DLD1 (cell line): ENCODE results near the gene BSN.

Experiments
- in situ Hi-C: cut with HindIII; loops from 2 replicates; pipeline ENCODE4 v1.10.0; 2017; ENCODE audit warnings: low sequenced_read_pairs

Gene BSN

DNA sequence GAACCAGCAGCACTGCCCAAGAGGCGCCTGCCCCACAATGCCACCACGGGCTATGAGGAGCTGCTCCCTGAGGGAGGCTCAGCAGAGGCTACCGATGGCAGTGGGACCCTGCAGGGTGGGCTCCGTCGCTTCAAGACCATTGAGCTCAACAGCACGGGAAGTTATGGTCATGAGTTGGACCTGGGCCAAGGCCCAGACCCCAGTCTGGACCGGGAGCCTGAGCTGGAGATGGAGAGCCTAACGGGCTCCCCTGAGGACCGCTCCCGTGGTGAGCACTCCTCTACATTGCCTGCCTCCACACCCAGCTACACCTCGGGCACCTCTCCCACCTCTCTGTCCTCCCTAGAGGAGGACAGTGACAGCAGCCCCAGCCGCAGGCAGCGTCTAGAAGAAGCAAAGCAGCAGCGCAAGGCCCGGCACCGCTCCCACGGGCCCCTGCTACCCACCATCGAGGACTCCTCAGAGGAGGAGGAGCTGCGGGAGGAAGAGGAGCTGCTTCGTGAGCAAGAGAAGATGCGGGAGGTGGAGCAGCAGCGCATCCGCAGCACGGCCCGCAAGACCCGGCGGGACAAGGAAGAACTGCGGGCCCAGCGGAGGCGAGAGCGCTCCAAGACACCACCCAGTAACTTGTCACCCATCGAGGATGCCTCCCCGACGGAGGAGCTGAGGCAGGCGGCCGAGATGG is 98.1 kb downstream of the BSN start:
- in situ Hi-C loops = no loop called here

DNA sequence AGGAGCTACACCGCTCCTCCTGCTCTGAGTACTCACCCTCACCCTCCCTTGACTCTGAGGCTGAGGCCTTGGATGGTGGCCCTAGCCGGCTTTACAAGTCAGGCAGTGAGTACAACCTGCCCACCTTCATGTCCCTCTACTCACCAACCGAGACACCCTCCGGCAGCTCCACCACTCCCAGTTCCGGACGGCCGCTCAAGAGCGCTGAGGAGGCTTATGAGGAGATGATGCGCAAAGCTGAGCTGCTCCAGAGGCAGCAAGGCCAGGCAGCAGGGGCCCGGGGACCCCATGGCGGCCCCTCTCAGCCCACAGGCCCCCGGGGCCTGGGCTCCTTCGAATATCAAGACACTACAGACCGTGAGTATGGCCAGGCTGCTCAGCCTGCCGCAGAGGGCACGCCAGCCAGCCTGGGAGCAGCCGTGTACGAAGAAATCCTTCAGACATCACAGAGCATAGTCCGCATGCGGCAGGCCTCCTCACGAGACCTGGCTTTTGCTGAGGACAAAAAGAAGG is 98.7 kb downstream of the BSN start:
- in situ Hi-C loops = no loop called here

DNA sequence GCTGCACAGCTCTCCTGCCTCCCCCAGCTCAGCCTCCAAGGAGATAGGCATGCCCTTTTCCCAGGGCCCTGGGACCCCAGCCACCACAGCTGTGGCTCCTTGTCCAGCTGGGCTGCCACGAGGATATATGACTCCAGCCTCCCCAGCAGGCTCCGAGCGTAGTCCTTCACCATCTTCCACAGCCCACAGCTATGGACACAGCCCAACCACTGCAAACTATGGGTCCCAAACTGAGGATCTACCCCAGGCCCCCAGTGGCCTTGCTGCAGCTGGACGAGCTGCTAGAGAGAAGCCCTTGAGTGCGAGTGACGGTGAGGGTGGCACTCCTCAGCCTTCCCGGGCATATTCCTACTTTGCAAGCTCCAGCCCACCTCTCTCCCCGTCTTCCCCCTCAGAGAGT is 99.3 kb downstream of the BSN start:
- in situ Hi-C loops = no loop called here

DNA sequence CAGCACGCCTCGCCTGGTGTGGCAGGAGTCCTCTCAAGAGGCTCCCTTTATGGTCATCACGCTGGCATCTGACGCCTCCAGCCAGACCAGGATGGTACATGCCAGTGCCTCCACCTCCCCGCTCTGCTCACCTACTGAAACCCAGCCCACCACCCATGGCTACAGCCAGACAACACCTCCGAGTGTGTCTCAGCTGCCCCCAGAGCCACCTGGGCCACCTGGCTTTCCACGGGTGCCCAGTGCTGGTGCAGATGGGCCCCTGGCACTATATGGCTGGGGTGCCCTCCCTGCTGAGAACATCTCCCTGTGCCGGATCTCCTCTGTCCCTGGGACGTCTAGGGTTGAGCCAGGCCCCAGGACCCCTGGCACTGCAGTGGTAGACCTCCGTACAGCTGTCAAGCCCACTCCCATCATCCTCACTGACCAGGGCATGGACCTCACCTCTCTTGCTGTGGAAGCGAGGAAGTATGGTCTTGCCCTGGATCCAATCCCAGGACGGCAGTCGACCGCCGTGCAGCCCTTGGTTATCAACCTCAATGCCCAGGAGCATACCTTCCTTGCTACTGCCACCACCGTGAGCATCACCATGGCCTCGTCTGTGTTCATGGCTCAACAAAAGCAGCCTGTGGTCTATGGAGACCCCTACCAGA is 100.0 kb downstream of the BSN start:
- in situ Hi-C loops = no loop called here

DNA sequence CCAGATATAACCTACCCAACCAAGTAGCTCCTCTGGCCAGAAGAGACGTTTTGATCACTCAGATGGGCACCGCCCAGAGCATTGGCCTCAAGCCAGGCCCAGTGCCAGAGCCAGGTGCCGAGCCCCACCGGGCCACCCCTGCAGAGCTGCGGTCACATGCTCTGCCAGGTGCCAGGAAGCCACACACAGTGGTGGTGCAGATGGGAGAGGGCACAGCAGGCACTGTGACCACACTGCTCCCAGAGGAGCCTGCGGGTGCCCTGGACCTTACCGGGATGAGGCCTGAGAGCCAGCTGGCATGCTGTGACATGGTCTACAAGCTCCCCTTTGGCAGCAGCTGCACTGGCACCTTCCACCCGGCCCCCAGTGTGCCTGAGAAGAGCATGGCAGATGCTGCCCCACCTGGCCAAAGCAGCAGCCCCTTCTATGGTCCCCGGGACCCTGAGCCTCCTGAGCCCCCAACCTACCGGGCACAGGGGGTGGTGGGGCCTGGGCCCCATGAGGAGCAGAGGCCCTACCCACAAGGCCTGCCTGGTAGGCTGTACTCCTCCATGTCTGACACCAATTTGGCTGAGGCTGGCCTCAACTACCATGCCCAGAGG is 100.8 kb downstream of the BSN start:
- in situ Hi-C loops = no loop called here

DNA sequence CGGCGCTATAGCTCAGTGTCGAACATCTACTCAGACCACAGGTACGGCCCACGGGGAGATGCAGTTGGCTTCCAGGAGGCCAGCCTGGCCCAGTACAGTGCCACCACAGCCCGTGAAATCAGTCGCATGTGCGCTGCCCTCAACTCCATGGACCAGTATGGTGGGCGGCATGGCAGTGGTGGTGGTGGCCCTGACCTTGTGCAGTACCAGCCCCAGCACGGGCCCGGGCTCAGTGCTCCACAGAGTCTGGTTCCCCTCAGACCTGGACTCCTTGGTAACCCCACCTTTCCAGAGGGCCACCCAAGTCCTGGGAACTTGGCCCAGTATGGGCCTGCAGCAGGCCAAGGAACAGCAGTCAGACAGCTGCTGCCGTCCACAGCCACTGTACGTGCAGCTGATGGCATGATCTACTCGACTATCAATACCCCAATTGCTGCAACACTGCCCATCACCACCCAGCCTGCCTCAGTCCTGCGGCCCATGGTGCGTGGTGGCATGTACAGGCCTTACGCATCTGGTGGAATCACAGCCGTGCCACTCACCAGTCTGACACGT is 101.5 kb downstream of the BSN start:
- in situ Hi-C loops = no loop called here

DNA sequence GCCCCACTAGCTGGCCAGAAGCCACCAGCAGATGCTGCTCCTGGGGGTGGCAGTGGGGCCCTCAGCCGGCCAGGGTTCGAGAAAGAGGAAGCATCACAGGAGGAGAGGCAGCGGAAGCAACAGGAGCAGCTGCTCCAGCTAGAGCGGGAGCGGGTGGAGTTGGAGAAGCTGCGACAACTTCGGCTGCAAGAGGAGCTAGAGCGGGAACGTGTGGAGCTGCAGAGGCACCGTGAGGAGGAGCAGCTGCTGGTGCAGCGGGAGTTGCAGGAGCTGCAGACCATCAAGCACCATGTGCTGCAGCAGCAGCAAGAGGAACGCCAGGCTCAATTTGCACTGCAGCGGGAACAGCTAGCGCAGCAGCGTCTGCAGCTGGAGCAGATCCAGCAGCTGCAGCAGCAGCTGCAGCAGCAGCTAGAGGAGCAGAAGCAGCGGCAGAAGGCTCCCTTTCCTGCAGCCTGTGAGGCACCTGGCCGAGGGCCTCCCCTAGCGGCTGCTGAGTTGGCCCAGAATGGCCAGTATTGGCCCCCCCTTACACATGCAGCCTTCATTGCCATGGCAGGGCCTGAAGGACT is 102.3 kb downstream of the BSN start:
- in situ Hi-C loops = no loop called here

DNA sequence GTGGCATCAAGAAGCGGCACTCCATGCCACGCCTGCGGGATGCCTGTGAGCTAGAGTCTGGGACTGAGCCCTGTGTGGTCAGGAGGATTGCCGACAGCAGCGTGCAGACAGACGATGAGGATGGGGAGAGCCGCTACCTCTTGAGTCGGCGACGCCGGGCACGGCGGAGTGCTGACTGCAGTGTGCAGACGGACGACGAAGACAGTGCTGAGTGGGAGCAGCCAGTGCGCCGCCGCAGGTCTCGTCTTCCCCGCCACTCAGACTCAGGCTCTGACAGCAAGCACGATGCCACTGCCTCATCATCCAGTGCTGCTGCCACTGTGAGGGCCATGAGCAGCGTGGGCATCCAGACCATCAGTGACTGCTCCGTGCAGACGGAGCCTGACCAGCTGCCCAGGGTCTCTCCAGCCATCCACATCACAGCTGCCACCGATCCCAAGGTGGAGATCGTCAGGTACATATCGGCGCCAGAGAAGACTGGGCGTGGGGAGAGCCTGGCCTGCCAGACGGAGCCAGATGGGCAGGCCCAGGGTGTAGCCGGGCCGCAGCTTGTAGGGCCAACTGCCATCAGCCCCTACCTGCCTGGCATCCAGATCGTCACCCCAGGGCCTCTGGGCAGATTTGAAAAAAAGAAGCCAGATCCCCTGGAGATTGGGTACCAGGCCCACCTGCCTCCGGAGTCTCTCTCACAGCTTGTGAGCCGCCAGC is 103.1 kb downstream of the BSN start:
- in situ Hi-C loops = no loop called here

DNA sequence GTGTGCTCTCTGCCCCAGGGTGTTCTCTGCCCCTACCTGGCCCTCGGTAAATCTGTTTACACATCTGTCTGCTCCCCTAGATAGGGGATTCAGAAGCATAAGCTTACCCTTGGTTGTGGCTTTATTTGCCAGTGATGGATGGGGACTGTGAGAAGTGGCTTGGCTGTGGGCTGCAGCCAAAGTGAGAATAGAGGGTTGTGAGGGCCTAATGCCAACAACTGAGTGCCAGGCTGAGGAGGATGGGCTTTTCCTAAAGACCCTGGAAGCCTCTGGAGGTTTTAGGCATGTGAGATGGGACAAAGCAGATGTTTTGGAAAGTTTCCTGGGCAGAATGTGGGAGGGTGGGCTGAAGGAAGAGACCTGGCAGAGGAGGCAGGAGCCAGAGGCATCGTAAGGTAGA is 104.4 kb downstream of the BSN start:
- in situ Hi-C loops = no loop called here

DNA sequence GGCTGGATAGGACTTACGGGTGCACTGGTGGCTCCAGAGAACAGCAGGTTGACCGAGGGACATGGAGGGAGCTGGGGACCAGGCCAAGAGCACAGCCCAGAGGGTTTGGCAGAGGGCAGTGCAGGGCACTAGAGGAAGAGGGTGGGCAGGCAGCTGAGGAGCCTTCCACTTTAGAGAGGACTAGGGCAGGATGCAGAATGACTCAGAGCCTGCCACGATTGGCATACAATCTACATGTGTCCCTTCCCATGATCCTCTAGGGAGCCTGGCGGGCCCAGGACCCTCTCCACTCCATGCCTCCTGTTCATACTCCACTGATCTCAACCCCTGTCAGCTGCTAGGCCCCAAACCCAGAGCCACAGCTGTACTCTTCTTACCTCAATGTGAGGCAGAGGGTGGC is 105.5 kb downstream of the BSN start:
- in situ Hi-C loops = no loop called here

DNA sequence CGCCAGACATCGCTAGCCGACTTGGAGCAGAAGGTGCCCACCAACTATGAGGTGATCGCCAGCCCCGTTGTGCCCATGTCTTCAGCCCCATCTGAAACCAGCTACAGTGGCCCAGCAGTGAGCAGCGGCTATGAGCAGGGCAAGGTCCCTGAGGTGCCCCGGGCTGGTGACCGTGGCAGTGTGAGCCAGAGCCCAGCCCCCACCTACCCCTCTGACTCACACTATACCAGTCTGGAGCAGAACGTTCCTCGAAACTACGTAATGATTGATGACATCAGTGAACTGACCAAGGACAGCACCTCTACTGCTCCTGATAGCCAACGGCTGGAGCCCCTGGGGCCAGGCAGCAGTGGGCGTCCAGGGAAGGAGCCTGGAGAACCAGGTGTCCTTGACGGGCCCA is 107.0 kb downstream of the BSN start:
- in situ Hi-C loops = no loop called here

DNA sequence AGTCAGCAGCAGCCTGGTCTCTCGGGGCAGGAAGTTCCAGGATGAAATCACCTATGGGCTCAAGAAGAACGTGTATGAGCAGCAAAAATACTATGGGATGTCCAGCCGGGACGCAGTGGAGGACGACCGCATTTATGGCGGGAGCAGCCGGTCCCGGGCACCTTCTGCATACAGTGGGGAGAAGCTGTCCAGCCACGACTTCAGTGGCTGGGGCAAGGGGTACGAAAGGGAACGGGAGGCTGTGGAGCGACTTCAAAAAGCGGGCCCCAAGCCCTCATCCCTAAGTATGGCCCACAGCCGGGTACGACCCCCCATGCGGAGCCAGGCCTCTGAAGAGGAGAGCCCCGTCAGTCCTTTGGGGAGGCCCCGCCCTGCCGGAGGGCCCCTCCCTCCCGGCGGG is 107.7 kb downstream of the BSN start:
- in situ Hi-C loops = no loop called here

DNA sequence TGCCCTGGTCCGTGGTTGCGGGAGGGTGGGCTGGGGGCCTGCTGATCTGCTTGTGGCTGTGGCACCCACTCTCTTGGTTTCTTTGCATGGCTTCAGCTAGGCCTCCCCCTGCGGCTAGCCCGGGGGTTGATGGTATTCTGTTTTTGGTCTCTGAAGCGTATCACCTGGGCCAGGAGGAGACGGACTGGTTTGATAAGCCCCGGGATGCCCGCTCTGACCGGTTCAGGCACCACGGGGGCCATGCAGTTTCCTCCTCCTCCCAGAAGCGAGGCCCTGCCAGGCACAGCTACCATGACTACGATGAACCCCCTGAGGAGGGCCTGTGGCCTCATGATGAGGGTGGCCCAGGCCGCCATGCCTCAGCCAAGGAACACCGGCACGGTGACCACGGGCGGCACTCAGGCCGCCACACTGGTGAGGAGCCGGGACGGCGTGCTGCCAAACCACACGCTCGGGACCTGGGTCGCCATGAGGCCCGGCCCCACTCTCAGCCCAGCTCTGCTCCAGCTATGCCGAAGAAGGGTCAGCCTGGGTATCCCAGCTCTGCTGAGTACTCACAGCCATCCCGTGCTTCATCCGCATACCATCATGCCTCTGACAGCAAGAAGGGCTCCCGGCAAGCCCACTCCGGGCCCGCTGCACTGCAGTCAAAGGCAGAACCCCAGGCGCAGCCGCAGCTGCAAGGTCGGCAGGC is 108.6 kb downstream of the BSN start:
- in situ Hi-C loops = no loop called here

DNA sequence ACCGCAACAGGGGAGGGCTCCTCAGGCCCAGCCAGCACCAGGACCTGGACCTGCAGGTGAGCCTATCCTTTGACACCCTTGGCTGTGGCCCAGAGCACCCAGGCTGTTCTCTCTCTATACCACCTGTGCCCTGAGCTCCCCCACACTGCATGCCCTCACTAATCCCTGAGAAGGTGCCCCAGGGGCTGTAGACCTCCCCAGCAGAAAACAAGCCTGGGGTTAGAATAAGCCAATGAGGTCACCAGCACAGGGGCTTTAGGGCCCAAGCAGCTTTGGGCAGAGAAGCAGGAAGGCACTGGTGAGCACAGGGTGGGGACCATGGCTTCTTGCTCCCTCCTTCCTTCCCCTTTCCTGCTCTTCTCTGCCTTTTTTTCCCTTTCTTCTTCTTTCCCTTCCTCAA is 109.6 kb downstream of the BSN start:
- in situ Hi-C loops = no loop called here

DNA sequence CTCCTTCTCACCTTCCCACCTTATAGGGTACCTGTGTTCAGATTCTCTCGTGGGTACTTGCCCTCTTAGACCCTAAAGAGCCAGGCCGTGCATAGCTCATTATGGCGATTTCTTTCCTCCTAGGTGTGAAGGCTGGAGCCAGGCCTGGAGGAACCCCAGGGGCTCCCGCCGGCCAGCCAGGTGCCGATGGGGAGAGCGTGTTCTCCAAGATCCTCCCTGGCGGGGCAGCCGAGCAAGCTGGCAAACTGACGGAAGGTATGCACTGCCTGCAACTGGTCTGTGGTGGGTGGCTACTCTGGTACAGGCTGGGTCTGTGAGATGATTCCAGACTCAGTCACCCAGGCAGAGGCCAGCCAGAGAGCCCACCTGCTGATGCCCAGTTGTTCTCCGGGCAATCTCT is 110.0 kb downstream of the BSN start:
- in situ Hi-C loops = no loop called here

DNA sequence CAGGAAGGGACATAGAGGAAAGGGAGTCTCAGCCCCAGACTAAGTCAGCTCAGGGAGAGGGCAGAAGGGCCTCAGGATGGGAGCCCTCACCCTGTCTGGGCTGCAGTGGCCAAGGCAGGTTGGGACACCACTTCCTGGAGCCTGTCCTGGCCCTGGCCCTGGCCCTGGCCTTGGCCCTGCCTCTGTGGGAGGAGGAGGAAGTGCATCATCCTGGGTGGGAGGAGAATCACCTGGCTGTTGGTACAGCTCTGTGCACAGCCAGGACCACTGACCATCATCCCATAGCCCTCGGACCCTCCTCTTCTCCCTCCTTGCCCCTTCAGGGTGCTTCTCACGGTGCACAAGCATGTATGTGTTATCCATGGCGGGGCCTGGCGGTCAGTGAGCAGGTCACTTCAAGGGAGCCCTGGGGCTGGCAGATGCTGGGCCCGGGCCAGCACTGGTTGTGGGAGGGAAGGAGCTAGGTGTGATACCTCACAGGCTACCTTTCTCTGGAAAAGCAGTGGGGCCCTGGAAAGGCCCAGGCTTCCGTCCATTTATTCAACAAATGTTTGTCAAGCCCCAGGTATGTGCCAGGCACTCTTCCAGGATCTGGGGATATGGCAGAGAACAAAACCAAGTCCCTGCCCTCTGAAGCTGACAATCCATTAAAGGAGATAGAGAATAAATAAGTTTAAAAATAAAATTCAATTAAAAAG is 111.7 kb downstream of the BSN start:
- in situ Hi-C loops = no loop called here

DNA sequence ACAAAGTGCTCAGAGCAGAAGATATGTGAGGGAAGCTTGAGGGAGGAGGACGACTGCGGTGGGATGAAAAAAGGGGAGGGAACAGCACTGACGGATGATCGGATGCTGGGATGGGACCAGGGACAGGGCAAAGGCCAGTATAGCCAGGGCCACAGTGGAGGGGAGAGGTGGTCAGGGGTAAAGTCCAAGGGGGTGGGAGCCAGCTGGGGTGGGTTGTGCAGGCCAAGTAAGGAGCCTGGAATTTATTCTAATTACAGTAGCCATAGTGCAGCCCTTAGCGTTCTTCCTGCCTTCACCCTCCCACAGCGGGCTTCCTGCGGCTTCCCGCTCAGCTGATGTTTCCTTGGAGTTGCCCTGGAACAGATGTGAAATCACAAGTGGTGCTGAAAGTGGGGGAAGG is 112.3 kb downstream of the BSN start:
- in situ Hi-C loops = no loop called here

DNA sequence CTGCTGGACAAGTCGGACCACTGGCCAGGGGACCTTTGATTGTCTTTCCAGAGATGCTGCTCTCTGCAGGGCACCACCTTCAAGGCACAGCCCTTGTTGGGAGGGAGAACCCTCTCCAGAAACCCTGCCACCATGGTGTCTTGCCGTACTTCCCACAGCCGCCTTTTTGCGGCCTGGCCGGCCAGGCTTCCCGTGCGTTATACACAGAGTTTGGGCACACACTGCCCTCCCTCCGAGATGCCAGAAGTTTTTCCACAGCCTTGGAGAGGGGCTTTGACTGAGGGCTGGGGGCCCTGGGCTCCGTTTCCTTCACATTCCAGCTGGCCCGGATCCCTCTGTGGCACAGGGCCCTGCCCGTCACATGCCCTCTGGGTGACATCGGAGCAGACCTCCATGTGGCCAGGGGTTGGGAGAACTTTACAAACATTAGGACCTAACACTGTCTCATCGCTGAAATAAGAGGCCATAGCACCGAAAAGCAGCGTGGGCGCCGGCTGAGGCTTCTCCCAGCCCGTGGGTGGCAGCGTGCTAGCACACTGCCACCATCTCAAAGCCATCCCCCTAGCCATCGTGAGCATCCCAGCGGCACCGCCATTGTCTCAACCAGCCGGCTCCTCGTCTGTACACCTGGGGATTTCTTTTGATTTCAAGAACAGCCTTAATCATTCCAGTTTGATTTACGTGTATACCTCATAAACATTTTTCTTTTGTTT is 113.6 kb downstream of the BSN start:
- in situ Hi-C loops = no loop called here

DNA sequence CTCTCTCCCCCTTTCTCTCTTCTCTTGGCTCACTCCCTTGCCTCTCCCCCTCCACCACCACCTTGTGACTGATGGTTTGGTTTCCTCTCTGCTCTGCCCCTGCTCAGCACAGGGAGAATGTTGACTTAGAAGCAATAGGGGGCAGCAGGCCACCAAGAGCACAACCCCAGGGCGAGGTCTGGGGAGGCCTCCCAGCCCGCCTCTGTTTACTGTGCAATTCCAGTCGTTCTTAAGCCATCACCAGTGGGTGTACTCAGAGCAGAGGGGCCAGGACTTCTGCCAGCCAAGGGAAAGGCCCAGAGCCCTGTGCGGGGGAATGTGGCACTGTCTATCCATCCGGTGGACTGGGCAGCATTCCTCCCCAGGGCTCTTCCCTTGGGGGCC is 114.1 kb downstream of the BSN start:
- in situ Hi-C loops = no loop called here
